ENCODE results near the gene NELL2. TPM values are rescaled to one million over a fixed set of nuclear protein-coding genes. Genes with fewer than 3 reads are reported as not detected.

NELL2 gene
- total RNA-seq, 1 donor = 208 TPM

DNA sequence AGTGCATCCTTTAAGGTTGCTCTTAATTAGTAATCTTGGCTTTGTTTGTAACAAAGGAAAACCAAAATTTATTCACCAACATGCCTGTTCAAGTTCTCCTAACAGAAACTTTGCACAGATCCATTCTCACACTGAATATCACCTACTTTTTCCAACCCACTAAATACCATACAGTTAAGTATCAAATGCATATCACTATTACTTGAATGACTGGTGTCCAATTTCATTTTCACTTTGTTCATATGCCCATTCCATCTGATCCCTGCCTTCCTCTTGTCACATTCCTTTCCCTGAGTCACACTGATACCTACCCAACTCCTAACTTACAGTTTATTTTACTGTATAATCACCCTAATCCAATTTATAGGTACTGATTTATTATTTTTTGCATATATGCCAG, 286.4 kb downstream of the NELL2 start:
- no peaks in the 10 kb centered on the region for H3K9me3 ChIP-seq (ENCODE audit: low read depth, low read length)
- no peaks in the 10 kb centered on the region for H3K4me1 ChIP-seq (ENCODE audit: insufficient read depth, low read length)
- H3K27me3 ChIP-seq (ENCODE audit: insufficient read depth, low read length) = no peaks in the 10 kb centered on the region
- H3K4me3 ChIP-seq (ENCODE audit: low read length) = no peak overlapping the region

- no peaks in the 10 kb centered on the region for H3K4me1 ChIP-seq (ENCODE audit: insufficient read depth, low read length)
- no peaks in the 10 kb centered on the region for H3K9me3 ChIP-seq (ENCODE audit: low read depth, low read length)
- H3K27me3 ChIP-seq (ENCODE audit: insufficient read depth, low read length) = no peaks in the 10 kb centered on the region
- no peak overlapping the region for H3K4me3 ChIP-seq (ENCODE audit: low read length)
These were observed 287.5 kb downstream of the NELL2 start for GRCh38 chr12:44588651-44589050.

DNA sequence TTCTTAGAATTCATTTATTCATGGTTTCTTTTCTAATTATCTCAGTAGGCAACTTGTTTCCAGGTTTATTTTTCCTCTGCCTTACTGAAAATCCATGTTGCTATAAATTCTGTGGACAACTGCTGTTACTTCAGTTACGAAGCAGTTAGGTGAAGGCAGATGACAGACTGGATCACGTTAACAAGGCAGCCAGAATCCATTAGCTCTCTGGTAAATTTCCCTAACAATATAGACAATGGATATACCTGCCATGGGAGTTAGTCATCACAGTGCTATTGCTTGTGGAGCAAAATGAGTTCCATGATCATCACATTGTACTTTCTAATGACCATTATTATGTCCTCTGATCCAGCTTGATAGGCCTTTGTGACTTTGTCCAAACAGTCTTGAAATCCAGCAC, 291.5 kb downstream of the NELL2 start:
- Histone ChIP-seq H3K9me3 (ENCODE audit: low read depth, low read length) (no peaks in the 10 kb centered on the region), H3K4me1 (ENCODE audit: insufficient read depth, low read length) (no peaks in the 10 kb centered on the region), H3K27me3 (ENCODE audit: insufficient read depth, low read length) (no peaks in the 10 kb centered on the region), H3K4me3 (ENCODE audit: low read length) (no peak overlapping the region)

DNA sequence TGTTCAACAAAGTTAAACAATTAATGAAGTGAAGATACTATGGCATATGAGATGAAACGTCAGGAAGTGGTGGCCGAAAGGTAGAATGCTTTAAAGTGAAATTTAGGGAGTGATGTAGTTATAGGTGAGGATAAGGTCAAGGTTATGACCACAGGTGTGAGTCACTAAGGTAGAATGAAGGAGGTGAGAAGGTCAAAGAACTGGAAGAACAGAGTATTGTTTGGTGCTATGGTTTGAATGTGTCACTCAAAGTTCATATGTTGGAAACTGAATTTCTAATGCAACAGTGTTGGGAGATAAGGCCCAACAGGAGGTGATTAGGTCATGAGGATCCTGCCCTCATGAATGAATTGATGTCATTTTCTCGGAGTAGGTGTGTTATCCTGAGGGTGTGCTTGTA, 293.6 kb downstream of the NELL2 start:
- Histone ChIP-seq H3K27me3 (ENCODE audit: insufficient read depth, low read length) (no peaks in the 10 kb centered on the region), H3K4me3 (ENCODE audit: low read length) (no peak overlapping the region), H3K4me1 (ENCODE audit: insufficient read depth, low read length) (no peaks in the 10 kb centered on the region), H3K9me3 (ENCODE audit: low read depth, low read length) (no peaks in the 10 kb centered on the region)

GRCh38 chr12:44581642-44582242, 294.4 kb downstream of the NELL2 start:
- no peaks in the 10 kb centered on the region for H3K27me3 ChIP-seq (ENCODE audit: insufficient read depth, low read length)
- no peaks in the 10 kb centered on the region for H3K9me3 ChIP-seq (ENCODE audit: low read depth, low read length)
- no peak overlapping the region for H3K4me3 ChIP-seq (ENCODE audit: low read length)
- no peaks in the 10 kb centered on the region for H3K4me1 ChIP-seq (ENCODE audit: insufficient read depth, low read length)

DNA sequence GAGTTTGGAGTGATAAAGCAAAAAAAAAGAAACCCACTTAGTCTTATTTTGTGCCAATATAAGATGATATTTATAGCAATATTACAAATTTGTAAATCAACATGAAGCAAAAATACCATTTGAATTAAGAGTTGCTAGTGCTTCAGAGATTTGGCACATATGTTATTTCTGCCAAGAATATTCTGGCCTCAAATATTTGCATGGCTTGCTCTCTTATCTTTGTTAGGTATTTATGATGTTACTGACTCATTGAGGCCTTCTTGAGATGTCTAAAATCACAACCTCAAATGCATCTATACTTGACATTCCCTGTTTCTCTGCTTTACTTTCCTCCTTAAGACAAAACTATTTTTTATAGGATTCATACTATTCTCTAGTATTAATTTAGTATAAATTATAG, 301.5 kb downstream of the NELL2 start:
- no peaks in the 10 kb centered on the region for H3K9me3 ChIP-seq (ENCODE audit: low read depth, low read length)

GRCh38 chr12:44573723-44574122, 302.4 kb downstream of the NELL2 start:
- Histone ChIP-seq H3K4me1 (ENCODE audit: insufficient read depth, low read length) (no peaks in the 10 kb centered on the region), H3K27me3 (ENCODE audit: insufficient read depth, low read length) (no peaks in the 10 kb centered on the region), H3K9me3 (ENCODE audit: low read depth, low read length) (no peaks in the 10 kb centered on the region), H3K4me3 (ENCODE audit: low read length) (no peak overlapping the region)

More for the DNA sequence above, 301.5 kb downstream of the NELL2 start:
- Histone ChIP-seq H3K27me3 (ENCODE audit: insufficient read depth, low read length) (no peaks in the 10 kb centered on the region), H3K4me3 (ENCODE audit: low read length) (no peak overlapping the region), H3K4me1 (ENCODE audit: insufficient read depth, low read length) (no peaks in the 10 kb centered on the region)

DNA sequence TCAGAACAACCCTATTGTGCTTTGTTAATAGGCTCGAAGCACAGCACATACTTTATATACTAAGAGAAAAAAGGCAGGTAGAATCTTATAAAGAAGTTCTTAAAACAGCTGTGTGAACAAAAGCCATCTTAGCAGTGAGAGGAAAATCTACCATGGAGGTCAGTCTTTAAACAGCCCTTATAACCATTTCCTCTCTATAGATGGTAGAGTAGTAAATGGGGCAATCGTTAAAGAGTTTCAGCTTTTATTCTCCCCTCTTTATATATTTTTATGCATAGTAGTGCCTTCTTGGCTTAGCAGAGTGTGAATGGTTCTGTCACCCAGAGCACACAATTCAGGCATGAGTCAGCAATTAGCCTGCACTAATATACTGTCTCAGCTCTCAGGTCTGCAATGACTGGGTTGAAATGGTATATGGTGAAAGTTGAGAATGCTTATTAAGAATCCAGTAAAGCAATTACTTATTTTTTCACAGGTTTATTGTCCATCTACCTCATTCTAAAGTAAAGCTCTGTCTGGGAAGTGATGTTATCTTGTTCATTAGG, 305.0 kb downstream of the NELL2 start:
- H3K4me3 ChIP-seq (ENCODE audit: low read length) = no peak overlapping the region
- H3K27me3 ChIP-seq (ENCODE audit: insufficient read depth, low read length) = no peaks in the 10 kb centered on the region
- no peaks in the 10 kb centered on the region for H3K4me1 ChIP-seq (ENCODE audit: insufficient read depth, low read length)
- H3K9me3 ChIP-seq (ENCODE audit: low read depth, low read length) = no peaks in the 10 kb centered on the region

DNA sequence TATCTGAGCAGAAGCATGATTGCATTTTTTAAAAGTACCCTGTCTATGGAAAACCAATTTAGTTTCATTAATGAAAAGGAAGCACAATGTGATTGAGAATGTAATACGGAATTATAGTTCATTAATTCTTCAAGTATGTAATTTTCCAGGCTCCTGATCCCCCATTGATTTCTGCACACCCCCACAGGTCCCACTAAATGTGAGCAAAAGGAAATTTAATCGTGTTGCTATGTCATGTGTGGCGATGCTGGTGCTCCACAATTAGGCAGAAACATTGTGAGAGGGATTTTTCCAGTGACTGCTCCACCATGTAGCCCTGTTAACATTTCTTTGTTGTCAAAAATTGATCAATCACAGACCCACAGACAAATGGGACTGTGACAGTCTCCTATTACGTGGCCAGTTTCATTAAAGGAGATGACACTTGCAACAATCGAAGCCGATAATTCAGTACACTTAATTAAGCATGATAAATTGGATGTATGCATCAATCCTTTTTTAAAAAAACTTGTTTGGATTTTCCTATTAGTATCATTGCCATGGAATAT, 306.0 kb downstream of the NELL2 start:
- H3K4me3 ChIP-seq (ENCODE audit: low read length) = no peak overlapping the region
- no peaks in the 10 kb centered on the region for H3K4me1 ChIP-seq (ENCODE audit: insufficient read depth, low read length)
- H3K27me3 ChIP-seq (ENCODE audit: insufficient read depth, low read length) = no peaks in the 10 kb centered on the region
- no peaks in the 10 kb centered on the region for H3K9me3 ChIP-seq (ENCODE audit: low read depth, low read length)

GRCh38 chr12:44565163-44565562, 311.0 kb downstream of the NELL2 start:
- Histone ChIP-seq H3K4me3 (ENCODE audit: low read length) (no peak overlapping the region), H3K27me3 (ENCODE audit: insufficient read depth, low read length) (no peaks in the 10 kb centered on the region), H3K9me3 (ENCODE audit: low read depth, low read length) (no peaks in the 10 kb centered on the region), H3K4me1 (ENCODE audit: insufficient read depth, low read length) (no peaks in the 10 kb centered on the region)

DNA sequence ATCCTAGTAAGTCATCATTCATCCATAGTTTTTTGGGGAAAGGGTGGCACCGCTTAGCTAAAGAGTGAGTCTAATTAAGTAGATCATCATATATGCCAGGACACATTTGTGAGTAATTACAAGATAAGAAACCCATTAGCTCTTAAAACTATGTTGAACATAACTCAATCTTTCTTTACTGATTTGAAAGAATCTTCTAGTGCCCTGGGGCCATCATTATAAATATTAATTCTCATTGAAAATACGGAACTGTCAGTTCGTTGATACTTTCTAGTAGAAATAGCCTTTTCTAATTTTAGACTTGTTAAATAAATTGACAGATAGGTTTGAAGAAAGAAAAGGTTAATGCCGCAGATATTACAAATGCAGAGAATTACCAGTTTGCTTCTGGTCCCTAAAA, 312.6 kb downstream of the NELL2 start:
- H3K4me1 ChIP-seq (ENCODE audit: insufficient read depth, low read length) = no peaks in the 10 kb centered on the region
- H3K4me3 ChIP-seq (ENCODE audit: low read length) = no peak overlapping the region
- H3K9me3 ChIP-seq (ENCODE audit: low read depth, low read length) = no peaks in the 10 kb centered on the region
- H3K27me3 ChIP-seq (ENCODE audit: insufficient read depth, low read length) = no peaks in the 10 kb centered on the region

DNA sequence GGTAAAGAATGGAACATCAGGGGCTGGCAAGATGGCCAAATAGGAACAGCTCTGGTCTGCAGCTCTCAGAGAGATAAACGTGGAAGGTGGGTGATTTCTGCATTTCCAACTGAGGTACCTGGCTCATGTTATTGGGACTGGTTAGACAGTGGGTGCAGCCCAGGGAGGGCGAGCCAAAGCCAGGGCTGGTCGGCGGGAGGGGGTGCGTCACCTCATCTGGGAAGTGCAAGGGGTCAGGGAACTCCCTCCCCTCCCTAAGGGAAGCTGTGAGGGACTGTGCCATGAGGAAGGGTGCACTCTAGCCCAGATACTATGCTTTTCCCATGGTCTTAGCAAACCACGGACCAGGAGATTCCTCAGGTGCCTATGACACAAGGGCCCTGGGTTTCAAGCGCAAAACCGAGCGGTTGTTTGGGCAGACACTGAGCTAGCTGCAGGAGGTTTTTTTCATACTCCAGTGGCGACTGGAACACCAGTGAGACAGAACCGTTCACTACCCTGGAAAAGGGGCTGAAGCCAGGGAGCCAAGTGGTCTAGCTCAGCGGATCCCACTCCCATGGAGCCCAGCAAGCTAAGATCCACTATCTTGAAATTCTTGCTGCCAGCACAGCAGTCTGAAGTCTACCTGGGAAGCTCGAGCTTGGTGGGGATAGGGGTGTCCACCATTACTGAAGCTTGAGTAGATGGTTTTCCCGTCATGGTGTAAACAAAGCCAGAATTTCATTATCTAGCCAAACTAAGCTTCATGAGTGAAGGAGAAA, 317.6 kb downstream of the NELL2 start:
- Histone ChIP-seq H3K27me3 (ENCODE audit: insufficient read depth, low read length) (no peaks in the 10 kb centered on the region), H3K9me3 (ENCODE audit: low read depth, low read length) (no peaks in the 10 kb centered on the region), H3K4me1 (ENCODE audit: insufficient read depth, low read length) (no peaks in the 10 kb centered on the region), H3K4me3 (ENCODE audit: low read length) (no peak overlapping the region)

GRCh38 chr12:44555454-44555853, 320.7 kb downstream of the NELL2 start:
- Histone ChIP-seq H3K4me3 (ENCODE audit: low read length) (no peak overlapping the region), H3K9me3 (ENCODE audit: low read depth, low read length) (no peaks in the 10 kb centered on the region), H3K27me3 (ENCODE audit: insufficient read depth, low read length) (no peaks in the 10 kb centered on the region), H3K4me1 (ENCODE audit: insufficient read depth, low read length) (no peaks in the 10 kb centered on the region)

GRCh38 chr12:44551631-44552030, 324.5 kb downstream of the NELL2 start:
- H3K27me3 ChIP-seq (ENCODE audit: insufficient read depth, low read length) = no peaks in the 10 kb centered on the region
- no peak overlapping the region for H3K4me3 ChIP-seq (ENCODE audit: low read length)
- H3K4me1 ChIP-seq (ENCODE audit: insufficient read depth, low read length) = no peaks in the 10 kb centered on the region
- H3K9me3 ChIP-seq (ENCODE audit: low read depth, low read length) = no peaks in the 10 kb centered on the region

DNA sequence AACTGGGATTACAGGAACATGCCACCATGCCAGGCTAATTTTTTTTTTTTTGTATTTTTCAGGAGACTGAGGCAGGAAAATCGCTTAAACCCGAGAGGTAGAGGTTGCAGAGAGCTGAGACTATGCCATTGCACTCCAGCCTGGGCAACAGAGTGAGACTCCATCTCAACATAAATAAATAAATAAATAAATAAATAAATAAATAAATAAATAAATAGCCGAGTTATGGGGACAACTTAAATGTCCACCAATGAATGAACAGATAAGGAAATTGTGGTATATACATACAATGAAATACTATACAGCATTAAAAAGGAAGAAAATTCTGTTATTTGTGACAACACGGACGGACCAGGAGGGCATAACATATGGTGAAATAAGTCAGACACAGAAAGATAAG, 325.7 kb downstream of the NELL2 start:
- no peaks in the 10 kb centered on the region for H3K27me3 ChIP-seq (ENCODE audit: insufficient read depth, low read length)
- no peaks in the 10 kb centered on the region for H3K9me3 ChIP-seq (ENCODE audit: low read depth, low read length)
- no peaks in the 10 kb centered on the region for H3K4me1 ChIP-seq (ENCODE audit: insufficient read depth, low read length)
- H3K4me3 ChIP-seq (ENCODE audit: low read length) = no peak overlapping the region
